NT2/D1 (cell line): ENCODE measurements around the gene FLYWCH1.
A peak's percentile ranks its signal among the peaks of the same experiment; 100 is the strongest.

Source experiments
- YY1 ChIP-seq: IDR thresholded peaks from 2 replicates; pipeline ENCODE4 v1.6.1; 2011; ENCODE audit not compliant: insufficient read length, insufficient read depth
- ZNF274 ChIP-seq: IDR thresholded peaks from 2 replicates; pipeline ENCODE4 v1.6.1; 2011; ENCODE audit warnings: mild to moderate bottlenecking, low read depth, low read length

- TF ChIP-seq ZNF274 (no peak), YY1 (peak; percentile 20)
Observed at GRCh38 chr16:2904100-2904921, 7.4 kb upstream of the FLYWCH1 start.
